ENCODE results near the gene ANKMY1. TPM values are rescaled to one million over a fixed set of nuclear protein-coding genes. Genes with fewer than 3 reads are reported as not detected.

Gene ANKMY1
- total and polyA plus RNA-seq, 2 experiments from 2014 or later, result 5.1 to 10.1 TPM

DNA sequence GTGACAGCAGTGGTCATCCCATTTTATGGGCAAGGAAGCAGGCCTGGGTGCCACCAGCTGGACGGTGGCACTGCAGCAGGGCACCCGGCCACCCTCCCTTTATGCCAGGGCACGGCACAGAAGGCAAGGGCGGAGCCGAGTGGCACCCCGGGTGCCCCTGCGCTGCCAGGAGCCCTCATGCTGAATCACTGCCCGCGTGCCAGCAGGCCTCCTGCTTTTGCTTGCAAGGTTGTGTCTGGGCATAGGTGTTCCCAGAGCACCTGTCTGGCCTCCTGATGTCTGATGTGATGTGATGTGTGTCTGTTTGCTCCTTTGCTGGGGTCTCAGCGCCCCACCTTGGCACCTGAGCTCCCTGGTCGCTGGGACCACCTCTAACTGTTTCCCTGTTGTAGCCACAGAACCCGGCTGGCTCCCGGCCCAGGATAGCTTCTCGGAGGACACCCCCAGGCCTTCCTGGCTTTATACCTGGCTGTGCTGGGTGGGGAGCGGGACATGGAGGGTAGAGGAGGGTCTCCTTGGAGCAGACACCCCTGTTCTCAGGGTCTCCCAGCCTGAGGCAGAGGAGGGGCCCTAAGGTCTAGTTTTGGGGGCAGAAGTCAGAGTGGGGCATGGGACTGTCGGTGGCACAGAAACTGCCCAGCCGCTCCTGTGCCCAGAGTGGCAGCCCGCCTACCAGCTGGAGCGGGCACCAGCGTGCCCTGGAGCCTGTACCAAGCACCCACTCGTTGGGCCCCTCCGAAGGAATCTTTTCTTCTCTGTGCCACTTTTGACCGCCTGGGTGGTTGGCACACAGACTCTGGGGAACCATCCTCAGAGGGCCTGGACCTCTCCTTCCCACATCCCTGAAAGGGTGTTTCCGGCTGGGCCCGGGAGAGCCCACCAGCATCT, 118.7 kb downstream of the ANKMY1 start:
- H4K20me1 ChIP-seq (ENCODE audit: insufficient read depth), result no peaks in the 10 kb centered on the region
- peaks cover 4% of the 10 kb centered on the region; the same call in 1 of the 2 replicates for H3K4me1 ChIP-seq (ENCODE audit: insufficient read depth)
- H3K4me3 ChIP-seq, result no peak overlapping the region
- no peaks in the 10 kb centered on the region for H3K27me3 ChIP-seq (replicated peaks; ENCODE audit: insufficient read depth)
- H3K4me2 ChIP-seq (ENCODE audit: unreplicated experiment), result no peak overlapping the region
- no peak overlapping the region for H3K9ac ChIP-seq
- no peaks in the 10 kb centered on the region for H3K36me3 ChIP-seq (ENCODE audit: low read depth)
- WGBS, 2 experiments (ENCODE audit: low coverage in 1 of 2, low lambda C conversion rate in 2 of 2, missing lambda C conversion rate in 2 of 2), result 85 to 87% methylated on average over 21 to 25 of the region's 25 CpGs
- H3K79me2 ChIP-seq (ENCODE audit: insufficient read depth), result peaks cover 52% of the 10 kb centered on the region
- H3K27ac ChIP-seq, result no peak overlapping the region
- H2AFZ ChIP-seq, result no peak overlapping the region
- in situ Hi-C loops (cut with MboI), result loop anchor here (5.0 kb wide), 1 partner anchor 207 kb away; no protein-coding TSS in a partner anchor
- no peak for DNase-seq
- TF ChIP-seq EZH2 (IDR thresholded peaks at IDR 0.05; ENCODE audit: insufficient read depth, poor library complexity, severe bottlenecking) (no peak), EZH2phosphoT487 (IDR thresholded peaks at IDR 0.05; ENCODE audit: insufficient read depth, low read depth) (no peak)
- no peaks in the 10 kb centered on the region for H3K9me2 ChIP-seq (ENCODE audit: insufficient read depth)
- H3F3A ChIP-seq (ENCODE audit: insufficient read depth), result no peaks in the 10 kb centered on the region
- no peaks in the 10 kb centered on the region for H3K9me3 ChIP-seq (ENCODE audit: low read depth)

GRCh38 chr2:240437861-240438809, 119.7 kb downstream of the ANKMY1 start:
- H3K27ac ChIP-seq, result no peak overlapping the region
- H3F3A ChIP-seq (ENCODE audit: insufficient read depth), result no peaks in the 10 kb centered on the region
- TF ChIP-seq EZH2 (IDR thresholded peaks at IDR 0.05; ENCODE audit: insufficient read depth, poor library complexity, severe bottlenecking), result no peak
- TF ChIP-seq EZH2phosphoT487 (IDR thresholded peaks at IDR 0.05; ENCODE audit: insufficient read depth, low read depth), result no peak
- no peak overlapping the region; the same call in 1 of the 2 replicates for H3K4me3 ChIP-seq
- no peaks in the 10 kb centered on the region for H3K9me3 ChIP-seq (ENCODE audit: low read depth)
- H3K4me2 ChIP-seq (ENCODE audit: unreplicated experiment), result peak overlapping the region; percentile 87
- in situ Hi-C loops (cut with MboI), result loop anchor here (5.0 kb wide), 1 partner anchor 206 kb away; no protein-coding TSS in a partner anchor
- H3K9ac ChIP-seq, result peak overlapping the region; percentile 10; the same call in 1 of the 2 replicates
- H3K9me2 ChIP-seq (ENCODE audit: insufficient read depth), result no peaks in the 10 kb centered on the region
- 17 to 18% methylated on average over 23 to 24 of the region's 24 CpGs for WGBS, 2 experiments (ENCODE audit: low coverage in 1 of 2, low lambda C conversion rate in 2 of 2, missing lambda C conversion rate in 2 of 2)
- H3K4me1 ChIP-seq (ENCODE audit: insufficient read depth), result peaks cover 10% of the 10 kb centered on the region
- no peaks in the 10 kb centered on the region for H4K20me1 ChIP-seq (ENCODE audit: insufficient read depth)
- no peak overlapping the region for H2AFZ ChIP-seq
- DNase-seq, result peak; percentile 78
- no peaks in the 10 kb centered on the region for H3K27me3 ChIP-seq (replicated peaks; ENCODE audit: insufficient read depth)
- H3K36me3 ChIP-seq (ENCODE audit: low read depth), result no peaks in the 10 kb centered on the region
- H3K79me2 ChIP-seq (ENCODE audit: insufficient read depth), result peaks cover 49% of the 10 kb centered on the region

GRCh38 chr2:240437551-240437860, 120.3 kb downstream of the ANKMY1 start:
- no peak for DNase-seq
- Histone ChIP-seq H2AFZ (no peak overlapping the region), H4K20me1 (ENCODE audit: insufficient read depth) (no peaks in the 10 kb centered on the region), H3K79me2 (ENCODE audit: insufficient read depth) (peaks cover 43% of the 10 kb centered on the region), H3K9me3 (ENCODE audit: low read depth) (no peaks in the 10 kb centered on the region), H3K9me2 (ENCODE audit: insufficient read depth) (no peaks in the 10 kb centered on the region), H3F3A (ENCODE audit: insufficient read depth) (no peaks in the 10 kb centered on the region), H3K4me3 (peak overlapping the region; percentile 84; the same call in 1 of the 2 replicates), H3K4me2 (ENCODE audit: unreplicated experiment) (peak overlapping the region; percentile 87), H3K27ac (no peak overlapping the region), H3K27me3 (replicated peaks; ENCODE audit: insufficient read depth) (no peaks in the 10 kb centered on the region), H3K4me1 (ENCODE audit: insufficient read depth) (peaks cover 10% of the 10 kb centered on the region), H3K9ac (no peak overlapping the region), H3K36me3 (ENCODE audit: low read depth) (no peaks in the 10 kb centered on the region)
- in situ Hi-C loops (cut with MboI), result loop anchor here (5.0 kb wide), 1 partner anchor 205 kb away; no protein-coding TSS in a partner anchor
- no peak for TF ChIP-seq EZH2phosphoT487 (IDR thresholded peaks at IDR 0.05; ENCODE audit: insufficient read depth, low read depth)
- TF ChIP-seq EZH2 (IDR thresholded peaks at IDR 0.05; ENCODE audit: insufficient read depth, poor library complexity, severe bottlenecking), result no peak
- 93 to 100% methylated on average over 2 of the region's 2 CpGs for WGBS, 2 experiments (ENCODE audit: low coverage in 1 of 2, low lambda C conversion rate in 2 of 2, missing lambda C conversion rate in 2 of 2)
